HL-60 (cell line): ENCODE measurements around the gene INHA.

Source experiments
- DNase-seq, 2 experiments: peaks; one replicate each; pipeline ENCODE4 v3.0.0-alpha.2; 2010 to 2020; ENCODE audit warnings: low read depth in 1 of 2, low spot score in 1 of 2
- H3K27ac ChIP-seq: fragments of 250-450 bp; sonication (Bioruptor Pico); replicated peaks from 2 replicates; pipeline ENCODE4 v1.5.1; 2020; ENCODE audit warnings: mild to moderate bottlenecking, moderate library complexity
- H3K27me3 ChIP-seq: fragments of 250-450 bp; sonication (Bioruptor Pico); 2 replicates; pipeline ENCODE4 v1.5.1; 2021; ENCODE audit warnings: mild to moderate bottlenecking, moderate library complexity; ENCODE audit not compliant: insufficient read depth, poor library complexity, severe bottlenecking
- H3K4me3 ChIP-seq: replicated peaks from 2 replicates; pipeline ENCODE4 v1.5.1; 2011; ENCODE audit warnings: mild to moderate bottlenecking, control low read depth, low read length; ENCODE audit not compliant: insufficient read depth
- GABPA ChIP-seq: IDR thresholded peaks from 2 replicates; pipeline ENCODE4 v1.6.1; 2012; ENCODE audit warnings: low read depth
- POLR2AphosphoS5 ChIP-seq: IDR thresholded peaks from 2 replicates; pipeline ENCODE4 v1.6.1; 2012; ENCODE audit warnings: low read depth
- SPI1 ChIP-seq: IDR thresholded peaks from 2 replicates; pipeline ENCODE4 v1.6.1; 2012; ENCODE audit warnings: low read depth, mild to moderate bottlenecking, borderline replicate concordance
- TF ChIP-seq, protein P1 (sequence below): IDR thresholded peaks from one replicate; pipeline ENCODE4 v1.5.1; 2011; ENCODE audit warnings: low read length, control low read depth, inconsistent platforms; ENCODE audit not compliant: insufficient read depth
- TF ChIP-seq, protein P2 (sequence below): IDR thresholded peaks from 2 replicates; pipeline ENCODE4 v1.6.1; 2012; ENCODE audit warnings: low read depth; ENCODE audit not compliant: insufficient replicate concordance

Gene INHA

DNA sequence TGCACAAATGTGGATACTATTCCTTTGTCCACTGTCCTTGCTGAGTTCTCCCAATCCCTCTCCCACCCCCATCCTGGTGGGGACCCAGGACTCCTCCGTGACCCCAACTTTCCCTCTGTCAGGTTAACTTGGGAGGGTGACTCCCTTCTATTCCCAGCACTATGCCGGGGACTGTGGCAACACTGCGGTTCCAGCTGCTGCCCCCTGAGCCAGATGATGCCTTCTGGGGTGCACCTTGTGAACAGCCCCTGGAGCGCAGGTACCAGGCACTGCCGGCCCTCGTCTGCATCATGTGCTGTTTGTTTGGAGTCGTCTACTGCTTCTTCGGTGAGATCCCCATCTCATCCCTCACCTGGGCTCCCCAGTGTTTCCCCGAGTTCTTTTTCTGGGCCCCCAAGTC lies 27.5 kb upstream of the INHA start:
- H3K4me3 ChIP-seq, result no peak overlapping the region
- TF ChIP-seq, protein P1, sequence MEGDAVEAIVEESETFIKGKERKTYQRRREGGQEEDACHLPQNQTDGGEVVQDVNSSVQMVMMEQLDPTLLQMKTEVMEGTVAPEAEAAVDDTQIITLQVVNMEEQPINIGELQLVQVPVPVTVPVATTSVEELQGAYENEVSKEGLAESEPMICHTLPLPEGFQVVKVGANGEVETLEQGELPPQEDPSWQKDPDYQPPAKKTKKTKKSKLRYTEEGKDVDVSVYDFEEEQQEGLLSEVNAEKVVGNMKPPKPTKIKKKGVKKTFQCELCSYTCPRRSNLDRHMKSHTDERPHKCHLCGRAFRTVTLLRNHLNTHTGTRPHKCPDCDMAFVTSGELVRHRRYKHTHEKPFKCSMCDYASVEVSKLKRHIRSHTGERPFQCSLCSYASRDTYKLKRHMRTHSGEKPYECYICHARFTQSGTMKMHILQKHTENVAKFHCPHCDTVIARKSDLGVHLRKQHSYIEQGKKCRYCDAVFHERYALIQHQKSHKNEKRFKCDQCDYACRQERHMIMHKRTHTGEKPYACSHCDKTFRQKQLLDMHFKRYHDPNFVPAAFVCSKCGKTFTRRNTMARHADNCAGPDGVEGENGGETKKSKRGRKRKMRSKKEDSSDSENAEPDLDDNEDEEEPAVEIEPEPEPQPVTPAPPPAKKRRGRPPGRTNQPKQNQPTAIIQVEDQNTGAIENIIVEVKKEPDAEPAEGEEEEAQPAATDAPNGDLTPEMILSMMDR, result no peak
- TF ChIP-seq SPI1 (no peak), POLR2AphosphoS5 (no peak), GABPA (no peak)
- TF ChIP-seq, protein P2, sequence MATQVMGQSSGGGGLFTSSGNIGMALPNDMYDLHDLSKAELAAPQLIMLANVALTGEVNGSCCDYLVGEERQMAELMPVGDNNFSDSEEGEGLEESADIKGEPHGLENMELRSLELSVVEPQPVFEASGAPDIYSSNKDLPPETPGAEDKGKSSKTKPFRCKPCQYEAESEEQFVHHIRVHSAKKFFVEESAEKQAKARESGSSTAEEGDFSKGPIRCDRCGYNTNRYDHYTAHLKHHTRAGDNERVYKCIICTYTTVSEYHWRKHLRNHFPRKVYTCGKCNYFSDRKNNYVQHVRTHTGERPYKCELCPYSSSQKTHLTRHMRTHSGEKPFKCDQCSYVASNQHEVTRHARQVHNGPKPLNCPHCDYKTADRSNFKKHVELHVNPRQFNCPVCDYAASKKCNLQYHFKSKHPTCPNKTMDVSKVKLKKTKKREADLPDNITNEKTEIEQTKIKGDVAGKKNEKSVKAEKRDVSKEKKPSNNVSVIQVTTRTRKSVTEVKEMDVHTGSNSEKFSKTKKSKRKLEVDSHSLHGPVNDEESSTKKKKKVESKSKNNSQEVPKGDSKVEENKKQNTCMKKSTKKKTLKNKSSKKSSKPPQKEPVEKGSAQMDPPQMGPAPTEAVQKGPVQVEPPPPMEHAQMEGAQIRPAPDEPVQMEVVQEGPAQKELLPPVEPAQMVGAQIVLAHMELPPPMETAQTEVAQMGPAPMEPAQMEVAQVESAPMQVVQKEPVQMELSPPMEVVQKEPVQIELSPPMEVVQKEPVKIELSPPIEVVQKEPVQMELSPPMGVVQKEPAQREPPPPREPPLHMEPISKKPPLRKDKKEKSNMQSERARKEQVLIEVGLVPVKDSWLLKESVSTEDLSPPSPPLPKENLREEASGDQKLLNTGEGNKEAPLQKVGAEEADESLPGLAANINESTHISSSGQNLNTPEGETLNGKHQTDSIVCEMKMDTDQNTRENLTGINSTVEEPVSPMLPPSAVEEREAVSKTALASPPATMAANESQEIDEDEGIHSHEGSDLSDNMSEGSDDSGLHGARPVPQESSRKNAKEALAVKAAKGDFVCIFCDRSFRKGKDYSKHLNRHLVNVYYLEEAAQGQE, result no peak
- no peak overlapping the region for H3K27ac ChIP-seq

DNA sequence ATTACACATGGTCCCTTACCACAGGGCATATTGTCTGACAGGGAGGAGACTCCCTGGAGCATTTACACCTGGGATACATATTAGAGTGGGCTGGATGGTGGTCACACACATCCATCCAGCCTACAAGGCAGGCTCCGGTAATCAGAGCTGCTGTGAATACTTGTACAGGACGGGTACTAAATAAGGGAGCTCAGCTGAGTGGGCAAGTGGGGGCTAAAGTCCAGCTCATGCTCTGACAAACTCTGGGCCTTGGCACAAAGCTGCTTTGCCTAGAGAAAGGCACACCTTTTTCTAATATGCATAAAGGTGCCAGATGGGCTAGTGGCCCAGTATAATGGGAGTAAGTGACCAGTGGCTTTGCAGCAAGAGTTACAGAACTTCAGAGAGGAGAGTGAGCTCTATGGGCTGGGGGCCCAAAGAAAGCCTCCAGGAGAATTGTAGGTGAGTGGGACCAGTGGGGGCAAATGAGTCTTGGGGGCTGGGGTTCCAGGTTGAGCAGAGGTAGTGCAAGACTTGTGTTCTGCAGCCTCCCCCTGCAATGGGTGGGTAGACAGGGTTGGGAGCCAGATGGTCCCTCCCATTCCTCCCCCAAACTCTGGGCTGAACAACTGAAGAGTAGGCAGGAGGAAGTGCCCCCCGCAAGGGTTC lies 26.7 kb upstream of the INHA start:
- TF ChIP-seq, protein P1, result no peak
- TF ChIP-seq POLR2AphosphoS5 (no peak), GABPA (no peak), SPI1 (no peak)
- TF ChIP-seq, protein P2, result no peak

More for the DNA sequence above, 27.5 kb upstream of the INHA start:
- peaks cover 24% of the 10 kb centered on the region for H3K27me3 ChIP-seq
- no peak for DNase-seq

DNA sequence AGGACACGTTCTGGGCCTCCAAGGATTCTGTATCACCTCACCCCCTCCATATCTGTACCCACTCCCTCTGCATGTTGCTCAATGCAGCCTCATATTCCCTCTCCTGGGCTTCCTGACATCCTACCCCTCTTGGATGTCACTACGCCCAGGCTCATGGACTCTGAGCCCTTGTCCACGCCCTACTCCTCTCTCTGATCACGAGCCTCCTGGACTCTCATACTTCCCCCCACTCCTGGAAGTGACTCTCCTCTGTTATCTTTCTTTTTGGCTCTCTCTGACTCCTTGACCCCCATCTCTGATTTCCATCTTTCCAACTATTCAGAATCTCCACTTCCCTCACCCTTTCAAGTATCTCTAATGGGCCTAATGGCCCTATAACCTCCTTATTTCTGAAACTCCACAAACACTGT lies 26.2 kb upstream of the INHA start:
- DNase-seq, result no peak
- Histone ChIP-seq H3K27me3 (peaks cover 29% of the 10 kb centered on the region), H3K4me3 (no peak overlapping the region), H3K27ac (no peak overlapping the region)
- TF ChIP-seq, protein P1, result no peak
- TF ChIP-seq SPI1 (no peak), POLR2AphosphoS5 (no peak), GABPA (no peak)
- TF ChIP-seq, protein P2, result no peak

More for the DNA sequence above, 26.7 kb upstream of the INHA start:
- H3K27ac ChIP-seq, result no peak overlapping the region
- H3K4me3 ChIP-seq, result no peak overlapping the region
- no peak for DNase-seq
- peaks cover 26% of the 10 kb centered on the region for H3K27me3 ChIP-seq
